Trophoblast cell (in vitro differentiated cells and primary cell): ENCODE data around the gene DLG1.

ENCODE experiments used
- DNase-seq, 2 donors: peaks; one replicate each; pipeline ENCODE4 v3.0.0-alpha.2; 2016
- H2AFZ ChIP-seq: 2 replicates; pipeline ENCODE4 v1.6.1; 2013; ENCODE audit warnings: low read length, moderate library complexity, mild to moderate bottlenecking; ENCODE audit not compliant: insufficient read depth, poor library complexity
- H2AK5ac ChIP-seq: 2 replicates; pipeline ENCODE4 v1.6.1; 2013; ENCODE audit warnings: mild to moderate bottlenecking, low read length
- H2BK120ac ChIP-seq: 2 replicates; pipeline ENCODE4 v1.6.1; 2013; ENCODE audit warnings: low read length, mild to moderate bottlenecking, moderate library complexity; ENCODE audit not compliant: insufficient read depth, poor library complexity
- H2BK12ac ChIP-seq: 2 replicates; pipeline ENCODE4 v1.6.1; 2013; ENCODE audit warnings: mild to moderate bottlenecking, low read length, moderate library complexity
- H2BK5ac ChIP-seq: 2 replicates; pipeline ENCODE4 v1.6.1; 2013; ENCODE audit warnings: low read length, low read depth, moderate library complexity, mild to moderate bottlenecking; ENCODE audit not compliant: poor library complexity
- H3K14ac ChIP-seq: 2 replicates; pipeline ENCODE4 v1.6.1; 2013; ENCODE audit warnings: mild to moderate bottlenecking, low read length
- H3K18ac ChIP-seq: 2 replicates; pipeline ENCODE4 v1.6.1; 2013; ENCODE audit warnings: mild to moderate bottlenecking, low read length
- H3K23ac ChIP-seq: 2 replicates; pipeline ENCODE4 v1.6.1; 2013; ENCODE audit warnings: low read length
- H3K27ac ChIP-seq: 2 replicates; pipeline ENCODE4 v1.5.1; 2013; ENCODE audit warnings: low read depth, mild to moderate bottlenecking, inconsistent platforms, low read length, moderate library complexity
- H3K27me3 ChIP-seq: 2 replicates; pipeline ENCODE4 v1.6.1; 2013; ENCODE audit warnings: inconsistent platforms, mild to moderate bottlenecking, low read length, moderate library complexity; ENCODE audit not compliant: insufficient read depth
- H3K36me3 ChIP-seq, 2 experiments: 1 replicate in 1 of 2; 2 replicates in 1 of 2; pipeline ENCODE4 v1.6.1; 2013; ENCODE audit warnings: low read length in 2 of 2, mild to moderate bottlenecking in 2 of 2, moderate library complexity in 1 of 2; ENCODE audit not compliant: insufficient read depth in 2 of 2, control insufficient read depth in 1 of 2
- H3K4ac ChIP-seq: 2 replicates; pipeline ENCODE4 v1.6.1; 2013; ENCODE audit warnings: low read depth, mild to moderate bottlenecking, low read length, moderate library complexity
- H3K4me1 ChIP-seq, 2 experiments: 1 replicate in 1 of 2; 2 replicates in 1 of 2; pipeline ENCODE4 v1.6.1; 2013; ENCODE audit warnings: low read length in 2 of 2, mild to moderate bottlenecking in 2 of 2, moderate library complexity in 1 of 2; ENCODE audit not compliant: insufficient read depth in 2 of 2, control insufficient read depth in 1 of 2
- H3K4me2 ChIP-seq: 2 replicates; pipeline ENCODE4 v1.6.1; 2013; ENCODE audit warnings: inconsistent platforms, mild to moderate bottlenecking, low read length, moderate library complexity
- H3K4me3 ChIP-seq: 2 replicates; pipeline ENCODE4 v1.5.1; 2013; ENCODE audit warnings: mild to moderate bottlenecking, low read depth, low read length, inconsistent platforms
- H3K79me1 ChIP-seq: one replicate; pipeline ENCODE4 v1.6.1; 2013; ENCODE audit warnings: low read length
- H3K79me2 ChIP-seq: 2 replicates; pipeline ENCODE4 v1.6.1; 2013; ENCODE audit warnings: low read length, mild to moderate bottlenecking; ENCODE audit not compliant: control insufficient read depth, insufficient read depth, poor library complexity
- H3K9ac ChIP-seq: 2 replicates; pipeline ENCODE4 v1.6.1; 2013; ENCODE audit warnings: mild to moderate bottlenecking, low read length
- H3K9me3 ChIP-seq: 2 replicates; pipeline ENCODE4 v1.6.1; 2013; ENCODE audit warnings: low read depth, mild to moderate bottlenecking, control low read depth, inconsistent platforms, low read length; ENCODE audit not compliant: insufficient read depth
- H4K12ac ChIP-seq: 2 replicates; pipeline ENCODE4 v1.6.1; 2013; ENCODE audit warnings: low read depth, mild to moderate bottlenecking, low read length, moderate library complexity
- H4K8ac ChIP-seq: 2 replicates; pipeline ENCODE4 v1.6.1; 2013; ENCODE audit warnings: low read depth, mild to moderate bottlenecking, low read length, moderate library complexity
- H4K91ac ChIP-seq: one replicate; pipeline ENCODE4 v1.6.1; 2013; ENCODE audit warnings: low read depth, mild to moderate bottlenecking, low read length, moderate library complexity
- WGBS: extraction: QIAGEN DNeasy Blood & Tissue Kit; methylation state at CpG from one replicate; pipeline ENCODE4 v1.1.7; 2013; ENCODE audit warnings: missing lambda C conversion rate; ENCODE audit not compliant: insufficient read length, insufficient coverage; ENCODE audit errors: extremely low coverage; 5-methylcytosine and 5-hydroxymethylcytosine counted together

Gene DLG1

GRCh38 chr3:197262709-197263108 is 35.7 kb downstream of the DLG1 start:
- no peak overlapping the region for H3K14ac ChIP-seq
- H4K91ac ChIP-seq, result no peak overlapping the region
- H3K18ac ChIP-seq, result no peak overlapping the region
- no peak overlapping the region for H3K4me2 ChIP-seq
- H3K4me3 ChIP-seq, result no peak overlapping the region
- H3K4ac ChIP-seq, result no peak overlapping the region
- H3K27ac ChIP-seq, result no peak overlapping the region
- H3K9ac ChIP-seq, result no peak overlapping the region
- H3K23ac ChIP-seq, result no peak overlapping the region
- H3K79me2 ChIP-seq, result no peaks in the 10 kb centered on the region
- H4K8ac ChIP-seq, result no peak overlapping the region
- H3K4me1 ChIP-seq, result no peaks in the 10 kb centered on the region
- H3K9me3 ChIP-seq, result no peaks in the 10 kb centered on the region
- no peak overlapping the region for H2AK5ac ChIP-seq
- no peak overlapping the region for H4K12ac ChIP-seq
- H3K79me1 ChIP-seq, result no peaks in the 10 kb centered on the region
- no peak for DNase-seq
- H2BK120ac ChIP-seq, result no peak overlapping the region
- H3K27me3 ChIP-seq, result no peaks in the 10 kb centered on the region
- no peak overlapping the region for H2BK5ac ChIP-seq
- H3K36me3 ChIP-seq, result no peaks in the 10 kb centered on the region
- H2AFZ ChIP-seq, result no peak overlapping the region
- no peak overlapping the region for H2BK12ac ChIP-seq

- H4K91ac ChIP-seq, result no peak overlapping the region
- no peak for DNase-seq
- H3K4me3 ChIP-seq, result no peak overlapping the region
- H3K27ac ChIP-seq, result no peak overlapping the region
- no peak overlapping the region for H2BK5ac ChIP-seq
- peak overlapping the region; percentile 82 for H3K18ac ChIP-seq
- H4K8ac ChIP-seq, result no peak overlapping the region
- H3K79me2 ChIP-seq, result no peaks in the 10 kb centered on the region
- no peak overlapping the region for H3K4me2 ChIP-seq
- H2BK120ac ChIP-seq, result no peak overlapping the region
- no peak overlapping the region for H2AK5ac ChIP-seq
- no peaks in the 10 kb centered on the region for H3K79me1 ChIP-seq
- H2BK12ac ChIP-seq, result no peak overlapping the region
- H4K12ac ChIP-seq, result no peak overlapping the region
- H3K9me3 ChIP-seq, result no peaks in the 10 kb centered on the region
- no peak overlapping the region for H3K9ac ChIP-seq
- no peaks in the 10 kb centered on the region for H3K27me3 ChIP-seq
- H3K4me1 ChIP-seq, result no peaks in the 10 kb centered on the region
- H3K36me3 ChIP-seq, result no peaks in the 10 kb centered on the region
- H3K4ac ChIP-seq, result no peak overlapping the region
- H3K23ac ChIP-seq, result no peak overlapping the region
- H3K14ac ChIP-seq, result no peak overlapping the region
- WGBS, result no CpG with 5 or more reads among the region's 1 CpG
- H2AFZ ChIP-seq, result no peak overlapping the region
Measured at GRCh38 chr3:197261164-197261509, 37.3 kb downstream of the DLG1 start.

GRCh38 chr3:197260491-197261163 is 37.8 kb downstream of the DLG1 start:
- no peak overlapping the region for H4K91ac ChIP-seq
- no peak overlapping the region for H3K27ac ChIP-seq
- H4K12ac ChIP-seq, result no peak overlapping the region

GRCh38 chr3:197259096-197259495 is 39.3 kb downstream of the DLG1 start:
- no peak for DNase-seq
- Histone ChIP-seq H4K91ac (no peak overlapping the region), H2AK5ac (no peak overlapping the region), H3K23ac (no peak overlapping the region), H4K12ac (no peak overlapping the region), H3K79me2 (peaks cover 2% of the 10 kb centered on the region), H3K18ac (no peak overlapping the region), H3K4me1 (no peaks in the 10 kb centered on the region), H3K4me2 (no peak overlapping the region), H3K4ac (no peak overlapping the region), H3K36me3 (no peaks in the 10 kb centered on the region), H4K8ac (no peak overlapping the region), H3K79me1 (no peaks in the 10 kb centered on the region), H3K9me3 (no peaks in the 10 kb centered on the region), H3K27ac (no peak overlapping the region), H3K9ac (no peak overlapping the region), H3K4me3 (no peak overlapping the region), H2BK12ac (no peak overlapping the region), H2BK5ac (no peak overlapping the region), H2AFZ (no peak overlapping the region), H3K14ac (no peak overlapping the region), H2BK120ac (no peak overlapping the region), H3K27me3 (no peaks in the 10 kb centered on the region)
- no CpG with 5 or more reads among the region's 2 CpGs for WGBS

More at GRCh38 chr3:197260491-197261163, 37.8 kb downstream of the DLG1 start:
- Histone ChIP-seq H3K23ac (no peak overlapping the region), H3K14ac (no peak overlapping the region), H4K8ac (no peak overlapping the region), H3K9me3 (no peaks in the 10 kb centered on the region), H3K36me3 (no peaks in the 10 kb centered on the region), H2BK5ac (no peak overlapping the region), H3K4me2 (no peak overlapping the region), H3K4me1 (no peaks in the 10 kb centered on the region), H2BK120ac (no peak overlapping the region), H2AFZ (no peak overlapping the region), H2AK5ac (no peak overlapping the region), H3K4me3 (no peak overlapping the region), H3K4ac (no peak overlapping the region), H3K79me1 (no peaks in the 10 kb centered on the region), H3K79me2 (no peaks in the 10 kb centered on the region), H3K9ac (no peak overlapping the region), H2BK12ac (no peak overlapping the region), H3K18ac (no peak overlapping the region), H3K27me3 (no peaks in the 10 kb centered on the region)
- DNase-seq, result no peak
- no CpG with 5 or more reads among the region's 4 CpGs for WGBS
